B cell (primary cell): ENCODE results near the gene PRKRIP1. TPM values are rescaled to one million over a fixed set of nuclear protein-coding genes. Genes with fewer than 3 reads are reported as not detected.

Source experiments
- ATAC-seq: fragments of 200-7000 bp; cut with Tn5 transposase; one replicate; pipeline ENCODE4 v1.10.0; 2021; ENCODE audit warnings: low read depth, mild to moderate bottlenecking, moderate number of reproducible peaks, moderate library complexity
- CTCF ChIA-PET: fragments of 350-600 bp; sonication (Branson Sonifier 250); formaldehyde crosslinking; loops from one replicate; lab custom pipeline; 2021; ENCODE audit warnings: antibody characterized with exemption, inconsistent platforms; lab: Charles Lee
- POLR2A ChIA-PET: fragments of 350-600 bp; sonication (Branson Sonifier 250); formaldehyde crosslinking; loops from one replicate; lab custom pipeline; 2021; ENCODE audit warnings: antibody characterized with exemption; lab: Charles Lee
- DNase-seq: peaks from one replicate; pipeline ENCODE4 v3.0.0; 2013
- H2AFZ ChIP-seq: 2 replicates; pipeline ENCODE4 v1.6.1; 2012; ENCODE audit warnings: mild to moderate bottlenecking, low read depth, low read length; ENCODE audit not compliant: insufficient read depth, poor library complexity, severe bottlenecking
- H3K27ac ChIP-seq, 2 donors: 1 replicate in 1 of 2; 2 replicates in 1 of 2; pipeline ENCODE4 v1.5.1; 2012 to 2013; ENCODE audit warnings: low read length in 2 of 2, mild to moderate bottlenecking in 2 of 2, moderate library complexity in 1 of 2
- H3K27me3 ChIP-seq, 4 experiments: fragments of 200-600 bp in 1 of 4; sonication (generic) in 1 of 4; replicated peaks in 1 of 4; 1 replicate in 2 of 4; 2 replicates in 2 of 4; pipeline versions ENCODE4 v1.6.1 to v1.7.0; 2013 to 2016; ENCODE audit warnings: low read length in 3 of 4, mild to moderate bottlenecking in 2 of 4, mixed read lengths in 1 of 4, moderate library complexity in 1 of 4; ENCODE audit not compliant: insufficient read depth in 4 of 4, control insufficient read depth in 3 of 4; ENCODE audit errors: control extremely low read depth in 1 of 4
- H3K36me3 ChIP-seq, 2 experiments: replicated peaks in 1 of 2; 1 replicate in 1 of 2; 2 replicates in 1 of 2; pipeline versions ENCODE4 v1.6.1 to v1.7.1; 2013; ENCODE audit warnings: low read length in 1 of 2; ENCODE audit not compliant: insufficient read depth in 2 of 2, control insufficient read depth in 1 of 2; ENCODE audit errors: control extremely low read depth in 1 of 2, extremely low read depth in 1 of 2
- H3K4me1 ChIP-seq, 2 donors: fragments of 200-600 bp in 1 of 2; sonication (generic) in 1 of 2; 1 replicate in 1 of 2; 2 replicates in 1 of 2; pipeline versions ENCODE4 v1.5.1 to v1.6.1; 2013 to 2017; ENCODE audit warnings: low read length in 2 of 2; ENCODE audit not compliant: control insufficient read depth in 2 of 2, insufficient read depth in 2 of 2
- H3K4me2 ChIP-seq: replicated peaks from 2 replicates; pipeline ENCODE3; 2012; ENCODE audit warnings: mild to moderate bottlenecking, low read depth, low read length; ENCODE audit not compliant: poor library complexity, severe bottlenecking
- H3K4me3 ChIP-seq, 5 experiments: fragments of 200-600 bp in 1 of 5; sonication (generic) in 1 of 5; 1 replicate in 3 of 5; 2 replicates in 2 of 5; pipeline versions ENCODE4 v1.5.1 to v1.7.0; 2011 to 2016; ENCODE audit warnings: low read length in 4 of 5, mild to moderate bottlenecking in 4 of 5, low read depth in 2 of 5, control low read depth in 1 of 5, moderate library complexity in 1 of 5; ENCODE audit not compliant: insufficient read depth in 1 of 5; ENCODE audit errors: control extremely low read depth in 1 of 5, extremely low read depth in 1 of 5
- H3K79me2 ChIP-seq: fragments of 200-600 bp; sonication (generic); one replicate; pipeline ENCODE4 v1.6.0; 2016; ENCODE audit warnings: low read length; ENCODE audit not compliant: control insufficient read depth, insufficient read depth
- H3K9ac ChIP-seq: fragments of 200-600 bp; sonication (generic); 2 replicates; pipeline ENCODE4 v1.6.1; 2017; ENCODE audit warnings: mild to moderate bottlenecking, low read length, moderate library complexity
- H3K9me3 ChIP-seq, 3 donors: one replicate each; pipeline versions ENCODE4 v1.6.1 to v1.7.1; 2013; ENCODE audit warnings: low read length in 2 of 3; ENCODE audit not compliant: control insufficient read depth in 2 of 3, insufficient read depth in 1 of 3; ENCODE audit errors: control extremely low read depth in 1 of 3
- H4K20me1 ChIP-seq: 2 replicates; pipeline ENCODE4 v1.6.0; 2012; ENCODE audit warnings: mild to moderate bottlenecking, low read length; ENCODE audit not compliant: insufficient read depth, control insufficient read depth, poor library complexity, severe bottlenecking
- H3K27ac Mint-ChIP-seq: one replicate; pipeline ENCODE4 v1.8.0; 2021; ENCODE audit warnings: mixed read lengths
- H3K27me3 Mint-ChIP-seq: one replicate; pipeline ENCODE4 v1.8.0; 2021; ENCODE audit warnings: mixed read lengths
- H3K4me1 Mint-ChIP-seq: one replicate; pipeline ENCODE4 v1.8.0; 2021; ENCODE audit warnings: mixed read lengths
- H3K4me3 Mint-ChIP-seq: one replicate; pipeline ENCODE4 v1.8.0; 2021; ENCODE audit warnings: mixed read lengths
- H3K9me3 Mint-ChIP-seq: one replicate; pipeline ENCODE4 v1.8.0; 2022; ENCODE audit warnings: mixed read lengths; ENCODE audit not compliant: insufficient read depth
- EZH2 ChIP-seq: IDR thresholded peaks from 2 replicates; pipeline ENCODE4 v1.6.1; 2012; ENCODE audit warnings: borderline replicate concordance, low read depth, mild to moderate bottlenecking, moderate library complexity, low read length; ENCODE audit not compliant: insufficient read depth, poor library complexity, severe bottlenecking
- WGBS: methylation state at CpG from one replicate; pipeline ENCODE4 v1.1.5; 2013; ENCODE audit warnings: missing lambda C conversion rate; ENCODE audit not compliant: insufficient coverage; 5-methylcytosine and 5-hydroxymethylcytosine counted together
- intact Hi-C: fragments of 100-400 bp; cut with micrococcal nuclease; formaldehyde crosslinking; loops from one replicate; pipeline ENCODE4 v1.10.0; 2022
- polyA plus RNA-seq: library from polyadenylated mRNA; depleted of rRNA; stranded (reverse); fragments of >200 nt; gene quantifications from 2 replicates; pipeline ENCODE4 v1.2.3, GENCODE V29; 2012
- total RNA-seq, 2 donors: library from RNA; stranded (reverse); fragments of 120-200 nt in 1 of 2; gene quantifications; 1 replicate in 1 of 2; 2 replicates in 1 of 2; pipeline versions ENCODE4 v1.2.3 to v1.2.4, GENCODE V29; 2013 to 2022
- TF ChIP-seq, protein P1 (sequence below): fragments of 200-600 bp; IDR thresholded peaks from one replicate; pipeline ENCODE4 v1.8.0; 2022; ENCODE audit warnings: antibody characterized with exemption, mild to moderate bottlenecking

The PRKRIP1 gene
- total and polyA plus RNA-seq, 2 donors (not counting 1 experiment from before 2014, with no cell fraction given): 57.1 to 59.1 TPM

GRCh38 chr7:102395592-102395872 is 631 bp upstream of the PRKRIP1 start:
- Histone ChIP-seq H3K27ac (peak overlapping the region; percentile 86 to 88), H3K36me3 (peaks cover 4 to 25% of the 10 kb centered on the region in 2 experiments), H2AFZ (peak overlapping the region; percentile 93), H3K9ac (peak overlapping the region; percentile 90), H4K20me1 (peaks cover 15% of the 10 kb centered on the region), H3K4me1 (peaks cover 15 to 25% of the 10 kb centered on the region in 2 donors), H3K9me3 (no peaks in the 10 kb centered on the region), H3K27me3 (no peaks in the 10 kb centered on the region), H3K79me2 (peaks cover 39% of the 10 kb centered on the region), H3K4me2 (peak overlapping the region; percentile 93), H3K4me3 (peak overlapping the region; percentile 50 to 98 (median 95))
- TF ChIP-seq, protein P1, sequence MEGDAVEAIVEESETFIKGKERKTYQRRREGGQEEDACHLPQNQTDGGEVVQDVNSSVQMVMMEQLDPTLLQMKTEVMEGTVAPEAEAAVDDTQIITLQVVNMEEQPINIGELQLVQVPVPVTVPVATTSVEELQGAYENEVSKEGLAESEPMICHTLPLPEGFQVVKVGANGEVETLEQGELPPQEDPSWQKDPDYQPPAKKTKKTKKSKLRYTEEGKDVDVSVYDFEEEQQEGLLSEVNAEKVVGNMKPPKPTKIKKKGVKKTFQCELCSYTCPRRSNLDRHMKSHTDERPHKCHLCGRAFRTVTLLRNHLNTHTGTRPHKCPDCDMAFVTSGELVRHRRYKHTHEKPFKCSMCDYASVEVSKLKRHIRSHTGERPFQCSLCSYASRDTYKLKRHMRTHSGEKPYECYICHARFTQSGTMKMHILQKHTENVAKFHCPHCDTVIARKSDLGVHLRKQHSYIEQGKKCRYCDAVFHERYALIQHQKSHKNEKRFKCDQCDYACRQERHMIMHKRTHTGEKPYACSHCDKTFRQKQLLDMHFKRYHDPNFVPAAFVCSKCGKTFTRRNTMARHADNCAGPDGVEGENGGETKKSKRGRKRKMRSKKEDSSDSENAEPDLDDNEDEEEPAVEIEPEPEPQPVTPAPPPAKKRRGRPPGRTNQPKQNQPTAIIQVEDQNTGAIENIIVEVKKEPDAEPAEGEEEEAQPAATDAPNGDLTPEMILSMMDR: no peak
- ATAC-seq: no peak
- Mint-ChIP-seq H3K4me3 (peak overlapping the region; percentile 87), H3K9me3 (no peaks in the 10 kb centered on the region), H3K27me3 (no peaks in the 10 kb centered on the region), H3K4me1 (peaks cover 30% of the 10 kb centered on the region), H3K27ac (peak overlapping the region; percentile 92)
- POLR2A ChIA-PET: interaction anchor here (0.6 to 2.4 kb wide), 14 partner anchors 9 to 570 kb away, joined by 3 to 18 read pairs (median 4); no protein-coding TSS in a partner anchor
- no peak for DNase-seq
- intact Hi-C loops: no loop called here
- 32% methylated on average over 8 of the region's 9 CpGs for WGBS
- CTCF ChIA-PET: interaction anchor here (0.7 to 15.6 kb wide), 10 partner anchors 10 to 118 kb away, joined by 3 to 351 read pairs (median 6); no protein-coding TSS in a partner anchor

DNA sequence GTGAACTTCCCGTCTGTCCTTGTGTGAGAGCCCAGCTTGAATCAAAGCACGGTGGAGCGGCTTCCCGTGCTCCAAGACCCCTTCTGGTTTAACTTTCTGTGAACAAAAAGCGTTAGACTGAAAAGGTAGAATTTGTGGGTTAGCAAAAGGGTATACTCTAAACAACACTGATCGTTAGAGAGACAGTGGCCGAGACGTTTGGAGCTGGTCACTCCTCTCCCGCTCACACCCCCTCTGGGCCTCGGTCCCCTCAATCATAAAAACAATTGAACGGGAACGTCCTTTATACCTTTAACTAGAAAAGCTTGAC is 502 bp downstream of the PRKRIP1 start:
- Histone ChIP-seq H3K4me1 (peaks cover 15 to 21% of the 10 kb centered on the region in 2 donors), H3K27me3 (no peaks in the 10 kb centered on the region), H4K20me1 (peaks cover 10% of the 10 kb centered on the region), H3K4me3 (peak overlapping the region; percentile 67 to 98 (median 95)), H3K9ac (peak overlapping the region; percentile 90), H2AFZ (peak overlapping the region; percentile 83), H3K79me2 (peaks cover 39% of the 10 kb centered on the region), H3K27ac (peak overlapping the region; percentile 64 to 88), H3K9me3 (no peaks in the 10 kb centered on the region), H3K4me2 (peak overlapping the region; percentile 96), H3K36me3 (peaks cover 4 to 31% of the 10 kb centered on the region in 2 experiments)
- CTCF ChIA-PET: interaction anchor here (0.8 to 15.6 kb wide), 7 partner anchors 9 to 119 kb away, joined by 4 to 351 read pairs (median 7); no protein-coding TSS in a partner anchor
- POLR2A ChIA-PET: interaction anchor here (1.2 to 2.5 kb wide), 6 partner anchors 11 to 116 kb away, joined by 4 to 18 read pairs (median 8); no protein-coding TSS in a partner anchor
- TF ChIP-seq EZH2: no peak
- TF ChIP-seq, protein P1: no peak
- ATAC-seq: no peak
- Mint-ChIP-seq H3K9me3 (no peaks in the 10 kb centered on the region), H3K4me1 (peaks cover 29% of the 10 kb centered on the region), H3K4me3 (peak overlapping the region; percentile 87), H3K27ac (peak overlapping the region; percentile 92), H3K27me3 (no peaks in the 10 kb centered on the region)
- 3% methylated on average over 8 of the region's 12 CpGs for WGBS
- DNase-seq: no peak
- intact Hi-C loops: loop anchor here (1.0 kb wide), 5 partner anchors 30 to 110 kb away; partner anchors contain the start of genes ORAI2 and SH2B2
